Measurements from ENCODE around the gene OASL. TPM values are rescaled to one million over a fixed set of nuclear protein-coding genes. Genes with fewer than 3 reads are reported as not detected.

The OASL gene
- total and polyA plus RNA-seq, 2 donors, result 0.85 to 1.0 TPM

DNA sequence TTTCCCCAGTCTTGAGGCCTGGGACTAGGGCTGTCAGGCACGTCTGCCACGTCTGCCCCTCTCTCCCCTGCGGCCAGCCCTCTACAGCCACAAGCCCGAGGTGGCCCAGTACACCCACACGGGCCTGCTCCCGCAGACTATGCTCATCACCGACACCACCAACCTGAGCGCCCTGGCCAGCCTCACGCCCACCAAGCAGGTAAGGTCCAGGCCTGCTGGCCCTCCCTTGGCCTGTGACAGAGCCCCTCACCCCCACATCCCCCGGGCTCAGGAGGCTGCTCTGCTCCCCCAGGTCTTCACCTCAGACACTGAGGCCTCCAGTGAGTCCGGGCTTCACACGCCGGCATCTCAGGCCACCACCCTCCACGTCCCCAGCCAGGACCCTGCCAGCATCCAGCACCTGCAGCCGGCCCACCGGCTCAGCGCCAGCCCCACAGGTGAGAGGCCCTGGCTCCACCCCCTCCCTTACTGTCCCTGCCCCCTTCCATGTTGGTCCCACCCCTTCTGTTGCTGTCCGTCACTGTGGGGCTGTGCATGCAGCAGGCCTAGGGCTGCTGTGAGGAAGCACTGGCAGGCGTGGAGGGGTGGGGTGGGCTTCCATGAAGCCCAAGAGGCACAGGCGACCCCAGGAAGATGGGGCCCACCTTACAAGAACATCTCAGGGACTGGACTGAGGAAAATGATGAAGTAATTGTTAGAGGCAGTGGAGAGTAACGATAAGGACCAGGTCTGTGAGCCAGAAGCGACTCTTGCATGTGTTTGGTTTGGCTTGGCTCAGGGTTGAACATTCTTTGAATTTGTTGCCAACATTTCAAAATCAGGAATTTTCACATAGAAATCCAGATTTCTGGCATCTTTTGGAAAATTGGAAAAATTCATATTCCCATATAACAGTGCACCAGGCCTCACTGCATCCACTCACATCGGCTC, 39.6 kb downstream of the OASL start:
- no peak overlapping the region for H3K27ac ChIP-seq (ENCODE audit: low read depth)
- H3K4me3 ChIP-seq (ENCODE audit: low read depth, low read length), result no peak overlapping the region
- H3K4me1 ChIP-seq (ENCODE audit: insufficient read depth), result no peaks in the 10 kb centered on the region
- H3K36me3 ChIP-seq (ENCODE audit: insufficient read depth), result no peaks in the 10 kb centered on the region
- 37% methylated on average over 23 of the region's 23 CpGs for WGBS
- no peak for DNase-seq (ENCODE audit: extremely low spot score)

DNA sequence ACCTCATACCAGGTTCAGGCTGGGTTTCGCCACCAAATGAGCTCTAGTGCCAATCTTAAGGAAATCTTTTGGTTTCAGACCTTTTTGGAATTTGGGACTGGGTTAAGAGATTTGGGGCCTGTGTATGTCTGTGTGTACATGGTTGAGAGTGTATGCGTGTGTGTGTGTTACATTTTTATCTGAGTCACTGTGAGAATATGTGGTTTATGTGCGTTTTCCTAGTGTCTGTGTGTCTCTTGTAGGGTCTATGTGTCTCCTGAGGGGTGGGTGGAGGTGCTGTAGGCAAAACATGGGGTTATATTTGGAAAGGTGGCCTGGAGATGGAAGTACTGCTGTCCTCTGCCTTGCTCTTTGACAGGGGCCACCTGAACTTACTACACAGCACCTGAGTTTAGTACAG, 40.6 kb downstream of the OASL start:
- WGBS, result 63% methylated on average over 3 of the region's 3 CpGs
- H3K36me3 ChIP-seq (ENCODE audit: insufficient read depth), result no peaks in the 10 kb centered on the region
- no peak overlapping the region for H3K27ac ChIP-seq (ENCODE audit: low read depth)
- no peak for DNase-seq (ENCODE audit: extremely low spot score)
- H3K4me1 ChIP-seq (ENCODE audit: insufficient read depth), result no peaks in the 10 kb centered on the region
- H3K4me3 ChIP-seq (ENCODE audit: low read depth, low read length), result no peak overlapping the region

DNA sequence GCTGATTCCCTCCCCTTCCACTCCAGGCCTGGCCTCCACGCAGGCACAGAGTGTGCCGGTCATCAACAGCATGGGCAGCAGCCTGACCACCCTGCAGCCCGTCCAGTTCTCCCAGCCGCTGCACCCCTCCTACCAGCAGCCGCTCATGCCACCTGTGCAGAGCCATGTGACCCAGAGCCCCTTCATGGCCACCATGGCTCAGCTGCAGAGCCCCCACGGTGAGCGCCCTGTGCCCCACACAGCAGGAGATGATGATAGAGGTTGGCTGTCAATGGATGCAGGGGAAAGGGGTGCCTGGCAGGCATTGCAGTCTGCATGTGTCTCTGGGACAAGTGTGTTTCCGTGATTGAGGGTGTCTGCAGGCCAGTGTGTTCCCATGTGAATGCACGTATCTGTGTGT, 41.6 kb downstream of the OASL start:
- Histone ChIP-seq H3K27ac (ENCODE audit: low read depth) (no peak overlapping the region), H3K4me3 (ENCODE audit: low read depth, low read length) (no peak overlapping the region), H3K36me3 (ENCODE audit: insufficient read depth) (no peaks in the 10 kb centered on the region), H3K4me1 (ENCODE audit: insufficient read depth) (no peaks in the 10 kb centered on the region)
- 81% methylated on average over 9 of the region's 9 CpGs for WGBS
- no peak for DNase-seq (ENCODE audit: extremely low spot score)

DNA sequence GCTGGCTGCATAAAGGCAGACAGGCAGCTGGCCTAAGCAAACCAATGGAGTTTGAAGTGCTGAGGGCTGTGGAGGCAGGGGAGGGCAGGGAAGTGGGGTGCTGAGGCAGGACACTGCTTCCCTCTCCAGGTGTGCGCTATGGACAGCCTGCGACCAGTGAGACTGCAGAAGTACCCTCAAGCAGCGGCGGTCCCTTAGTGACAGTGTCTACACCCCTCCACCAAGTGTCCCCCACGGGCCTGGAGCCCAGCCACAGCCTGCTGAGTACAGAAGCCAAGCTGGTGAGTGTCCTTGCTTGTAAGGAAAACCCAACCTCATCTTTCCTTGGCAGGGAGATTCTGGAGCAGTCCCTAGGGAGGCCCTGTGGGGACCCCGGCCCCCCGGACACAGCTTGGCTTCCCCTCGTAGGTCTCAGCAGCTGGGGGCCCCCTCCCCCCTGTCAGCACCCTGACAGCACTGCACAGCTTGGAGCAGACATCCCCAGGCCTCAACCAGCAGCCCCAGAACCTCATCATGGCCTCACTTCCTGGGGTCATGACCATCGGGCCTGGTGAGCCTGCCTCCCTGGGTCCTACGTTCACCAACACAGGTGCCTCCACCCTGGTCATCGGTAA, 42.8 kb downstream of the OASL start:
- WGBS, result 85% methylated on average over 11 of the region's 11 CpGs

DNA sequence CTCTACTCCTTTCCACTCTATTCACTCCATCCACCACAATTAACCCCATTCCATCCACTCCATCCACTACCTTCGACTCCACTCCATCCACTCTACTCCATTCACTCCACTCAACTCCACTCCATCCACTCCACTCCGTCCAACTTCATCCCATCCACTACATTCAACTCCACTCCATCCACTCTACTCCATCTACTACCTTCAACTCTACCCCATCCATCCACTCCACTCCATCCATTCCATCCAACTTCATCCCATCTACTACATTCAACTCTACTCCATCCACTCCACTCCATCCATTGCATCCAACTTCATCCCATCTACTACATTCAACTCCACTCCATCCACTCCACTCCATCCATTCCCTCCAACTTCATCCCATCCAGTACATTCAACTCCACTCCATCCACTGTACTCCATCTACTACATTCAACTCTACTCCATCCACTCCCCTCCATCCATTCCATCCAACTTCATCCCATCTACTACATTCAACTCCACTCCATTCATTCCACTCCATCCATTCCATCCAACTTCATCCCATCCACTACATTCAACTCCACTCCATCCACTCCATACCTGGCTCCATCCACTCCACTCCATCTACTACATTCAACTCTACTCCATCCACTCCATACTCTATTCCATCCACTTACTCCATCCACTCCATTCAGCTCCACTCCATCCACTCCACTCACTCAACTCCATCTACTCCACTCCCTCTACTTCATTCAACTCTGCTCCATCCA, 44.3 kb downstream of the OASL start:
- no peak overlapping the region for H3K4me3 ChIP-seq (ENCODE audit: low read depth, low read length)
- no peaks in the 10 kb centered on the region for H3K36me3 ChIP-seq (ENCODE audit: insufficient read depth)
- no peaks in the 10 kb centered on the region for H3K4me1 ChIP-seq (ENCODE audit: insufficient read depth)
- H3K27ac ChIP-seq (ENCODE audit: low read depth), result no peak overlapping the region
- no peak for DNase-seq (ENCODE audit: extremely low spot score)
- WGBS, result 93% methylated on average over 2 of the region's 2 CpGs

More for the DNA sequence above, 42.8 kb downstream of the OASL start:
- H3K4me3 ChIP-seq (ENCODE audit: low read depth, low read length), result no peak overlapping the region
- no peaks in the 10 kb centered on the region for H3K36me3 ChIP-seq (ENCODE audit: insufficient read depth)
- no peak overlapping the region for H3K27ac ChIP-seq (ENCODE audit: low read depth)
- no peaks in the 10 kb centered on the region for H3K4me1 ChIP-seq (ENCODE audit: insufficient read depth)
- DNase-seq (ENCODE audit: extremely low spot score), result no peak

DNA sequence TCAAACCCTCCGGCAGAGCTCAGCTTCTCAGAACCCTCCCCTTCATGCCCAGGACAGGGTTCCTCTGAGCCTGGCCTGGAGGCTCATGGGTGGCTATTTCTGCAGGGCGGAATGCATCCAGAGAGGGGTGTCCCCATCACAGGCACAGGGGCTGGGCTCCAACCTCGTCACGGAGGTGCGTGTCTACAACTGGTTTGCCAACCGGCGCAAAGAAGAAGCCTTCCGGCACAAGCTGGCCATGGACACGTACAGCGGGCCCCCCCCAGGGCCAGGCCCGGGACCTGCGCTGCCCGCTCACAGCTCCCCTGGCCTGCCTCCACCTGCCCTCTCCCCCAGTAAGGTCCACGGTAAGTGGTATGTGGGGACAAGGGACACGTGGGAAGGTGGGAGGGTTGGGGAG, 45.0 kb downstream of the OASL start:
- DNase-seq (ENCODE audit: extremely low spot score), result no peak
- Histone ChIP-seq H3K4me3 (ENCODE audit: low read depth, low read length) (no peak overlapping the region), H3K4me1 (ENCODE audit: insufficient read depth) (no peaks in the 10 kb centered on the region), H3K27ac (ENCODE audit: low read depth) (no peak overlapping the region), H3K36me3 (ENCODE audit: insufficient read depth) (no peaks in the 10 kb centered on the region)
- 86% methylated on average over 15 of the region's 15 CpGs for WGBS

DNA sequence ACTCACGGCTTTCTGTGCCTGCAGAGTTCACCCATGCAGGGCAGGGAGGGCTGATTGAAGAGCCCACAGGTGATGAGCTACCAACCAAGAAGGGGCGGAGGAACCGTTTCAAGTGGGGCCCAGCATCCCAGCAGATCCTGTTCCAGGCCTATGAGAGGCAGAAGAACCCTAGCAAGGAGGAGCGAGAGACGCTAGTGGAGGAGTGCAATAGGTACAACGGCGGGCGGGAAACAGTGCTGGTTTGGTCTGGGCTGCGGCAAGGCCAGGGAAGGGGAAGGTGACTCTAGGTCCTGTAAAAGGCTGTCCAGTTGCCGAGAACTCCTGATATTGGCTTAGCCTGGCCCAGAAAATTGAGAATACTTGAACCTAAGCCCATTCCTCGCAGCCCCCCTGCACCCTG, 45.5 kb downstream of the OASL start:
- H3K4me1 ChIP-seq (ENCODE audit: insufficient read depth), result no peaks in the 10 kb centered on the region
- no peak for DNase-seq (ENCODE audit: extremely low spot score)
- H3K4me3 ChIP-seq (ENCODE audit: low read depth, low read length), result no peak overlapping the region
- H3K27ac ChIP-seq (ENCODE audit: low read depth), result no peak overlapping the region
- 84% methylated on average over 11 of the region's 11 CpGs for WGBS
- no peaks in the 10 kb centered on the region for H3K36me3 ChIP-seq (ENCODE audit: insufficient read depth)

DNA sequence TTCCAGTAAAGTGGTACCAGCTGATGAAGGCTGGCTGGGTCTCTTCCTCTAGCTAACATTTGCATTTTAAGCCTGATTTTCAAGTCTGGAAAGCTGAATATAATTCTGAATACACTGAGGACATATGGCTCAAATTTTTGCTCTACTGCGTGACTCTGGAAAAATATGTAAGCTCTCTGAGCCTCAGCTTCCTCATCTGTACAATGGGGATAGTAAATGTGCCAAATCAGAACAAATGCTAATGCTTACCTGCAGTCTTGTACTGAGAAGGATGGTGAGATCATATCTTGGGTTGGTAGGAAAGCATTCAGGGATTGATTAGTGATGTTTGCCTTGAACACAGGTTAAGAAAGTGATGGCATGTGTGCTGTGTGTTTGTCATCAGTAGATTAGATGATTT, 46.1 kb downstream of the OASL start:
- Histone ChIP-seq H3K4me3 (ENCODE audit: low read depth, low read length) (no peak overlapping the region), H3K4me1 (ENCODE audit: insufficient read depth) (no peaks in the 10 kb centered on the region), H3K36me3 (ENCODE audit: insufficient read depth) (no peaks in the 10 kb centered on the region), H3K27ac (ENCODE audit: low read depth) (no peak overlapping the region)
- no peak for DNase-seq (ENCODE audit: extremely low spot score)
- 90% methylated on average over 1 of the region's 1 CpG for WGBS

DNA sequence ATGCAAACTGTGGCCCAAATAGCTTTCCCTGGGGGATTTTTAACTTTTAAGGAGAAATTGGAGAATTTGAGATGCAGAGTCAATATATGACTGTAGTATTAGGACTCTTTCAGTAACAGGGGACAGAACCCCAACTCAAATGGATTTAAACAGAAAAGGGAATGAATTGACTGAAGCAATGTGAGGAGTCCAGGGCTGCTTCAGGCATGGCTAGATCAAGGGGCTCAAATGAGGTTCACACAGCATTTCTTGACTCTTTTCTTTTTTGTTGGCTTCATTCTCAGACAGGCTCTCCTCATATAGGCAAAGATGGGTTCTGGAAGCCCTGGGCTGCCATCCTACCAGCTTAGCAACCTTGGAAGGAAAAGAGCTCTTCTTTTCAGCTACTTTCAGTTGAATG, 47.1 kb downstream of the OASL start:
- H3K4me1 ChIP-seq (ENCODE audit: insufficient read depth), result no peaks in the 10 kb centered on the region
- H3K36me3 ChIP-seq (ENCODE audit: insufficient read depth), result no peaks in the 10 kb centered on the region
- no peak for DNase-seq (ENCODE audit: extremely low spot score)
- no peak overlapping the region for H3K27ac ChIP-seq (ENCODE audit: low read depth)
- no peak overlapping the region for H3K4me3 ChIP-seq (ENCODE audit: low read depth, low read length)

DNA sequence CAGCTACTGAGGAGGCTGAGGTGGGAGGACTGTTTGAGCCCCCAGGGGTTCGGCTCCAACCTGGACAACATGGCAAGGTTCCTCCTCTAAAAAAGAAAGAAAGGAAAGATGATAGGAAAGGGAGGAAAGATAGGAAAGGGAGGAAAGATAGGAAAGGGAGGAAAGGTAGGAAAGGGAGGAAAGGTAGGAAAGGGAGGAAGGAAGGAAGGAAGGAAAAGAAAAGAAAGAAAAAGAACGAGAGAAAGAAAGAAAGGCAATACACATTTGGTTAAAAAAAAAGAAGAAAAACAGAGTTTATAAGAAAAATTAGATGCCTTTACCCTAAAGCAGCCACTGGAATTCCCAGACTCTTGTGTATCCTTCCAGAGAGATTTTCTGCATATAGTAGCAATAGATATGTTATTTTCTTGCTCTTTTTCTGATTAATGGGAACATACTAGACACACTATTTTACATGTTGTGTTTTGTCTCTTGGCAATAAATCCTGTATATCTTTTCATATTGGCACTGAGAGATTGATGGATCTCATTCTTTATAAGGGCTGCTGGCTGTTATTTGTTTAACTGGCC, 48.5 kb downstream of the OASL start:
- DNase-seq (ENCODE audit: extremely low spot score), result no peak
- no peaks in the 10 kb centered on the region for H3K4me1 ChIP-seq (ENCODE audit: insufficient read depth)
- WGBS, result 69% methylated on average over 2 of the region's 2 CpGs
- no peaks in the 10 kb centered on the region for H3K36me3 ChIP-seq (ENCODE audit: insufficient read depth)
- no peak overlapping the region for H3K4me3 ChIP-seq (ENCODE audit: low read depth, low read length)
- no peak overlapping the region for H3K27ac ChIP-seq (ENCODE audit: low read depth)

DNA sequence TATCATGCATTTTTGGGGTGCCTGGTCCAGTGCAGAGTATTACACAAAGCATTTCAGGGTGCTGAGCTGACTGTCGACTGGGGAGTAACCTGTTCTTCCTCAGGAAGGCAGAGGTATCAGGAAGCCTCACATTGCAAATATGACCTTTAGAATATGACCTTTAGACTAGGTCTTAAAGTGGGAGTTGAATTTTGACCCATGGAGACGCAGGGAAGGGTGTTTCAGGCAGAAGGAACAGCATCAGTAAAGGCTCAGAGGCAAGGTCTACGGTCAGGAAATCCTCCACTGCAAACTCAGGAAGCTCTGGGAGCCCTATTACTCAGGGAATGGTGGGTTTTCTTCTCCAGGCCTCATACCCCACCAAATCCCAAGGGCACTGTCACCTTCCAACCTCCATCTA, 49.4 kb downstream of the OASL start:
- Histone ChIP-seq H3K36me3 (ENCODE audit: insufficient read depth) (no peaks in the 10 kb centered on the region), H3K27ac (ENCODE audit: low read depth) (no peak overlapping the region), H3K4me1 (ENCODE audit: insufficient read depth) (no peaks in the 10 kb centered on the region), H3K4me3 (ENCODE audit: low read depth, low read length) (no peak overlapping the region)
- no peak for DNase-seq (ENCODE audit: extremely low spot score)
- WGBS, result 90% methylated on average over 3 of the region's 3 CpGs

DNA sequence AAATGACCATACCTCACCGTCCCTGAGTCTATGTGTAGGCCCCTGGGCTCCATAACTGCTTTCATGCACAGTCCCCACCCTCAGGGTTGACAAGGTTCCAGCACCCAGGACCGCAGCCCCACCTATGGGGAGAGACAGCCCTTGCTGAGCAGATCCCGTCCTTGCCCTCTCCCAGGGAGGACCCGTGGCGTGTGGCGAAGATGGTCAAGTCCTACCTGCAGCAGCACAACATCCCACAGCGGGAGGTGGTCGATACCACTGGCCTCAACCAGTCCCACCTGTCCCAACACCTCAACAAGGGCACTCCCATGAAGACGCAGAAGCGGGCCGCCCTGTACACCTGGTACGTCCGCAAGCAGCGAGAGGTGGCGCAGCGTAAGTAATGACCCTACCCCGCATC, 50.4 kb downstream of the OASL start:
- no peak overlapping the region for H3K4me3 ChIP-seq (ENCODE audit: low read depth, low read length)
- no peak for DNase-seq (ENCODE audit: extremely low spot score)
- H3K36me3 ChIP-seq (ENCODE audit: insufficient read depth), result no peaks in the 10 kb centered on the region
- no peaks in the 10 kb centered on the region for H3K4me1 ChIP-seq (ENCODE audit: insufficient read depth)
- WGBS, result 91% methylated on average over 17 of the region's 17 CpGs
- H3K27ac ChIP-seq (ENCODE audit: low read depth), result no peak overlapping the region

DNA sequence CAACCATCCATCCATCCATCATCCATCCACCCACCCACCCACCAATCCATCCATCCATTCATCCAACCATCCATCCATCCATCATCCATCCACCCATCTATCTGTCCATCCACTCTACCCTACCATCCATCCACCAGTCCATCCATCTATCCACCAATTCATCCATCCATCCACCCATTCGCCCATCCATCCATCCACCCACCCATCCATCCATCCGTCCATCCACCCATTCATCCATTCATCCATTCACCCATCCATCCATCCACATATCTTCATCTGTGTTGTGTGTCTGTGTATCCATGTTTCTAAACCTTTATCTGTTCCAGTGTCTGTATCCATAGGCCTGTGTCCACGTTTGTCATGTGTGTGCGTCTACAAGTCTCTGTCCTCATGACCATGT, 50.8 kb downstream of the OASL start:
- 90% methylated on average over 4 of the region's 4 CpGs for WGBS
- H3K4me3 ChIP-seq (ENCODE audit: low read depth, low read length), result no peak overlapping the region
- DNase-seq (ENCODE audit: extremely low spot score), result no peak
- no peaks in the 10 kb centered on the region for H3K4me1 ChIP-seq (ENCODE audit: insufficient read depth)
- no peak overlapping the region for H3K27ac ChIP-seq (ENCODE audit: low read depth)
- H3K36me3 ChIP-seq (ENCODE audit: insufficient read depth), result no peaks in the 10 kb centered on the region

All from urinary bladder (tissue), 4 donors.